ENCODE data around the gene KRT31. TPM values are rescaled to one million over a fixed set of nuclear protein-coding genes. Genes with fewer than 3 reads are reported as not detected.

KRT31 gene
- total RNA-seq, 2 donors from 2014 or later: not detected

DNA sequence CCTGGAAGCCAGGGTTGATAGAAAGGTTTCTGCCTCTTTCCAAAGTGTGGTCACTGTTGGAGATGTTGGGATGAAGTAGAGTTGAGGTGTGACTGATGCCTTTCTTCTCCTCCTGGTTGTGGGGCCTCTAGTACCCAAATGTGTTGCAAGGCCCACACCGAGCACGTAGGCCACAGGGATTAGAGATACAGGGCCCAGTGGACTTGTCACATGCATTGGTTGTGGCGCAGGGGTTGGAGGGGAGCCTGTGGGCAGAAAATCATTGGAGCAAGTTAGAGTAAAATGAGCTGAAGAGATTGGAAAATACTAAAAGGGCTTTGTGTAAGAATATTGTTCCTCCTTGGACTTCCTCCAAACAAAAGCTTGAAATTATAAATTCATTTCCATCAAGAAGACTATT lies 51.4 kb downstream of the KRT31 start:
- no peaks in the 10 kb centered on the region for H3K36me3 ChIP-seq
- H3K27ac ChIP-seq: no peak overlapping the region
- H3K9me3 ChIP-seq: no peaks in the 10 kb centered on the region
- 97% methylated on average over 3 of the region's 3 CpGs for WGBS
- no peak for DNase-seq (ENCODE audit: low spot score)
- no peak overlapping the region for H3K4me3 ChIP-seq
- no peaks in the 10 kb centered on the region for H3K4me1 ChIP-seq (replicated peaks)
- no peaks in the 10 kb centered on the region for H3K27me3 ChIP-seq (replicated peaks; ENCODE audit: insufficient read depth)
- TF ChIP-seq CTCF (IDR thresholded peaks at IDR 0.05) (no peak), POLR2AphosphoS5 (IDR thresholded peaks at IDR 0.05) (no peak), POLR2A (IDR thresholded peaks at IDR 0.05) (no peak)
- intact Hi-C loops (cut with DNase I): no loop called here

Other genes with a start within 250 kb of the KRT31 start
- not detected for gene KRTAP4-5, start 247.8 kb downstream of the KRT31 start, total RNA-seq
- gene KRTAP4-4, start 236.9 kb downstream of the KRT31 start, total RNA-seq: not detected
- gene KRTAP4-3, start 229.4 kb downstream of the KRT31 start, total RNA-seq: not detected
- not detected for gene KRTAP4-2, start 219.4 kb downstream of the KRT31 start, total RNA-seq
- not detected for gene KRTAP4-1, start 212.7 kb downstream of the KRT31 start, total RNA-seq
- not detected for gene KRTAP9-1, start 207.7 kb downstream of the KRT31 start, total RNA-seq
- gene KRTAP9-2, start 171.0 kb downstream of the KRT31 start, total RNA-seq: not detected
- gene KRTAP9-3, start 165.2 kb downstream of the KRT31 start, total RNA-seq: not detected
- not detected for gene KRTAP9-8, start 159.6 kb downstream of the KRT31 start, total RNA-seq
- not detected for gene KRTAP9-4, start 147.9 kb downstream of the KRT31 start, total RNA-seq
- gene KRTAP9-9, start 142.2 kb downstream of the KRT31 start, total RNA-seq: not detected
- not detected for gene KRTAP9-6, start 132.2 kb downstream of the KRT31 start, total RNA-seq
- gene KRTAP9-7, start 121.9 kb downstream of the KRT31 start, total RNA-seq: not detected
- not detected for gene KRTAP29-1, start 94.8 kb downstream of the KRT31 start, total RNA-seq
- gene KRTAP16-1, start 88.3 kb downstream of the KRT31 start, total RNA-seq: not detected
- not detected for gene KRTAP17-1, start 81.9 kb downstream of the KRT31 start, total RNA-seq
- gene KRT33A, start 46.8 kb downstream of the KRT31 start, total RNA-seq: not detected
- gene KRT33B, start 27.8 kb downstream of the KRT31 start, total RNA-seq: not detected
- 1 to 10 TPM in 1 of 2 donors, not detected in 1; 1.5 TPM for gene KRT34, start 15.3 kb downstream of the KRT31 start, total RNA-seq
- gene KRT37, start 27.0 kb upstream of the KRT31 start, total RNA-seq: not detected
- not detected for gene KRT38, start 43.4 kb upstream of the KRT31 start, total RNA-seq
- gene KRT32, start 69.8 kb upstream of the KRT31 start, total RNA-seq: not detected
- not detected for gene KRT35, start 83.5 kb upstream of the KRT31 start, total RNA-seq
- gene KRT36, start 92.3 kb upstream of the KRT31 start, total RNA-seq: not detected
- 10 to 100 TPM; 38.4 to 62.7 TPM for gene KRT13, start 108.0 kb upstream of the KRT31 start, total RNA-seq
- 1,000 to 10,000 TPM in 1 of 2 donors, 100 to 1,000 TPM in 1; 138 to 1,038 TPM for gene KRT15, start 121.3 kb upstream of the KRT31 start, total RNA-seq
- 100 to 1,000 TPM; 351 to 398 TPM for gene KRT19, start 130.7 kb upstream of the KRT31 start, total RNA-seq
- gene KRT9, start 174.5 kb upstream of the KRT31 start, total RNA-seq: not detected
- 100 to 1,000 TPM in 1 of 2 donors, 10 to 100 TPM in 1; 28.1 to 298 TPM for gene KRT14, start 189.3 kb upstream of the KRT31 start, total RNA-seq
- 1 to 10 TPM; 4.0 to 6.7 TPM for gene KRT16, start 215.2 kb upstream of the KRT31 start, total RNA-seq
- 100 to 1,000 TPM; 201 to 360 TPM for gene KRT17, start 227.0 kb upstream of the KRT31 start, total RNA-seq